Large intestine (tissue), 12 donors: ENCODE results near the gene CREM. TPM values are rescaled to one million over a fixed set of nuclear protein-coding genes. Genes with fewer than 3 reads are reported as not detected.
"Not testable (repeated sequence)": the region's sequence is repeated elsewhere in the genome, so short reads cannot be mapped to it uniquely, and the experiment has no call there.

Experiments used
- DNase-seq, 2 donors: peaks; one replicate each; pipeline versions ENCODE4 v3.0.0 to v3.0.0-alpha.2; 2013
- H3K27ac ChIP-seq: one replicate; pipeline ENCODE4 v1.5.1; 2013; ENCODE audit warnings: low read length
- H3K27me3 ChIP-seq: 2 replicates; pipeline ENCODE4 v1.6.1; 2013; ENCODE audit warnings: low read length; ENCODE audit not compliant: control insufficient read depth, insufficient read depth
- H3K36me3 ChIP-seq: 2 replicates; pipeline ENCODE4 v1.6.1; 2013; ENCODE audit warnings: low read length; ENCODE audit not compliant: control insufficient read depth, insufficient read depth
- H3K4me1 ChIP-seq: one replicate; pipeline ENCODE4 v1.6.1; 2013; ENCODE audit warnings: low read length; ENCODE audit not compliant: control insufficient read depth, insufficient read depth
- H3K4me3 ChIP-seq: one replicate; pipeline ENCODE4 v1.5.1; 2013; ENCODE audit warnings: low read length
- H3K9me3 ChIP-seq: one replicate; pipeline ENCODE4 v1.6.1; 2013; ENCODE audit warnings: mild to moderate bottlenecking, low read depth, low read length, moderate library complexity; ENCODE audit not compliant: control insufficient read depth
- WGBS: methylation state at CpG from one replicate; pipeline ENCODE4 v1.1.5; 2013; ENCODE audit warnings: low lambda C conversion rate; ENCODE audit not compliant: insufficient coverage; 5-methylcytosine and 5-hydroxymethylcytosine counted together
- long read RNA-seq, 11 donors: transcript quantifications; one replicate each; lab custom pipeline, GENCODE V29; 2026
- polyA plus RNA-seq: library from polyadenylated mRNA; unstranded; fragments of 120-200 nt; gene quantifications from one replicate; pipeline ENCODE4 v1.2.1, GENCODE V29; 2013

Gene CREM
- polyA plus RNA-seq = 24.2 TPM
- long read RNA-seq, donor 1, partial matches to known transcripts = 0 of 1 reads
- long read RNA-seq, donor 1, other reads (novel, unspliced or antisense) = 0 of 1 reads
- long read RNA-seq, donor 2, transcript CREM-211 (4 exons, 1,207 nt) = major isoform, 7 of 16 reads
- long read RNA-seq, donor 2, partial matches to known transcripts = 0 of 16 reads
- long read RNA-seq, donor 2, other reads (novel, unspliced or antisense) = 0 of 16 reads
- long read RNA-seq, donor 3 = 0 reads
- long read RNA-seq, donor 4 = 0 reads
- long read RNA-seq, donor 5, partial matches to known transcripts = 0 of 3 reads
- long read RNA-seq, donor 5, other reads (novel, unspliced or antisense) = 0 of 3 reads
- long read RNA-seq, donor 6, partial matches to known transcripts = 0 of 5 reads
- long read RNA-seq, donor 6, other reads (novel, unspliced or antisense) = 0 of 5 reads
- long read RNA-seq, donor 7, partial matches to known transcripts = 0 of 8 reads
- long read RNA-seq, donor 7, other reads (novel, unspliced or antisense) = 0 of 8 reads
- long read RNA-seq, donor 8, partial matches to known transcripts = 0 of 20 reads
- long read RNA-seq, donor 8, other reads (novel, unspliced or antisense) = 0 of 20 reads
- long read RNA-seq, donor 9, transcript CREM-211 (4 exons, 1,207 nt) = major isoform, 6 of 14 reads
- long read RNA-seq, donor 9, partial matches to known transcripts = 0 of 14 reads
- long read RNA-seq, donor 9, other reads (novel, unspliced or antisense) = 0 of 14 reads
- long read RNA-seq, donor 10, transcript CREM-211 (4 exons, 1,207 nt) = major isoform, 5 of 14 reads
- long read RNA-seq, donor 10, partial matches to known transcripts = 0 of 14 reads
- long read RNA-seq, donor 10, other reads (novel, unspliced or antisense) = 0 of 14 reads
- long read RNA-seq, donor 11, partial matches to known transcripts = 0 of 3 reads
- long read RNA-seq, donor 11, other reads (novel, unspliced or antisense) = 0 of 3 reads

DNA sequence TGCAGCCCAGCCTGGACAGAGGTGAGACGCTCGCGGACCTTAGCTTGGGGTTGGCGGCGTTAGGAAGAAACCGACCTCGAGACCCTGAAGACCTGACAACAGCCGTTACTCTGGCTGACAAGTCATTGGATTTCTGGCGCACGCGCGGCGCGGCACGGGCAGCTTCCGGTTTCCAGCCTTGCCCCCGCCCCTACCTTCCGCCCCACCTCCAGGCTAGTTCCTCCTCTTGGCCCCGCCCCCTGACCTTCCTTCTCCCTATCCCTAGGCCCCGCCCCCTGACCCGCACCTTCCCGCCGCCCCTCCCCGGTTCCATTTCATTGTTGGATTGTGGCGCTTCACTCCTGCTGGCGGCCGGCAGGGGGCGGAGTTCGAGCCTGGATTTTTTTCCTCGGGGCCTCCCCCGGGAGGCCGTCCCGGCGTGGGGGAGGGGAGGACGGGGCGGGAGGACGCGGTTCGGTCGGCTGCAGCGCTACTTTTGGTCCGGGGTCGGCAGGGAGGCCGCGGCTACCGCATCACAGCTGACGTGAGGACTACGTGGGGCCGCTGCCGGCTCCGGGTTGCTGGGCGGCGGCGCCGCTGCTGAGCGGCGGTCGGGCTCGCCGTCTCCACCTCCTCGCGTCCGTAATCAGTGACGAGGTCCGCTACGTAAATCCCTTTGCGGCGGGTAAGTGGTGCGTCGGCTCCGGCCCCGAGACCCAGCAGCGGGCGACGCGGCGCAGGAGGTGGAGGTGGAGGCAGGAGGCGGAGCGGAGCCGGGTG is at the start of gene CREM:
CREM (plus strand) TSS at position 317 of the 759 bp plus-strand sequence. CDS start 10,990 bp downstream, outside the sequence.
- DNase-seq = peak; percentile 96
- Histone ChIP-seq H3K4me1 (peaks cover 3% of the 10 kb centered on the region), H3K9me3 (no peaks in the 10 kb centered on the region), H3K36me3 (no peaks in the 10 kb centered on the region), H3K27me3 (no peaks in the 10 kb centered on the region), H3K4me3 (peak within 1 kb of the TSS; percentile 93), H3K27ac (peak within 1 kb of the TSS; percentile 99)
- no CpG with 5 or more reads among the region's 80 CpGs for WGBS

DNA sequence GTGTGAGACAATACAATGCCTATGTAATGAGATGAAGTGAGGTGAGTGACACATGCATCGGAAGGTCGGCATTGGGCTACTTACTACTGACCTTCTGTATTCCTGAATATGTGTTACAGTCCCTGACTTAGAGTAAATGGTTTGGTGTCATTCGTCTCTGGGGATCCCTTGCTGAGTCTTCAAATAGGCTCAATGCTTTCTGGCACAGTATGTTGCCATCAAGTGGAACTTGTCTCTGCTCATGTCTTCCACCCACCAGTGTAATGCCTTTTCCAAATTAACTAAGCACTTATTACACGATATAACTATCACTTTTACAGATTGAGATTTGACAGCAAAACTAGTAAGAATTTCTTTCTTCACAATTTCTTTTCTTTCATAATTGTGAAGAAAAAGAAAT is 47.4 kb upstream of the CREM start:
- H3K9me3 ChIP-seq = peaks cover 11% of the 10 kb centered on the region
- peaks cover 8% of the 10 kb centered on the region for H3K36me3 ChIP-seq
- 100% methylated on average over 1 of the region's 4 CpGs for WGBS
- no peak for DNase-seq
- H3K27me3 ChIP-seq = no peaks in the 10 kb centered on the region
- no peak overlapping the region for H3K27ac ChIP-seq
- no peaks in the 10 kb centered on the region for H3K4me1 ChIP-seq
- no peak overlapping the region for H3K4me3 ChIP-seq

DNA sequence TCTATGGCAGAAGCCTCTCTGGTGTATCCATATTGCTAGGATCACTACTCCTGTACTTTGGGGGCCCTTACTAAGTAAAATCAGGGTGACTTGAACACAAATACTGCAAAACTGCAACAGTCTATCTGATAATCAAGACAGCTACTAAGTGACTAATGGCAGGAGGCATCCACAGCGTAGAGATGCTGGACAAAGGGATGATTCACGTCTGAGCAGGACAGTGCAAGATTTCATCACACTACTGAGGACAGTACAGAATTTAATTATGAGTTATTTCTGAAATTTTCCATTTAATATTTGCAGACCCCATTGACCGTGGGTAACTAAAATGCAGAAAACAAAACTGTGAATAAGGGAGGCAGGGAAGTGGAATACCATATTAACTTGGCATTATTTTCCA is 46.9 kb upstream of the CREM start:
- no peak for DNase-seq
- WGBS = 100% methylated on average over 1 of the region's 3 CpGs

DNA sequence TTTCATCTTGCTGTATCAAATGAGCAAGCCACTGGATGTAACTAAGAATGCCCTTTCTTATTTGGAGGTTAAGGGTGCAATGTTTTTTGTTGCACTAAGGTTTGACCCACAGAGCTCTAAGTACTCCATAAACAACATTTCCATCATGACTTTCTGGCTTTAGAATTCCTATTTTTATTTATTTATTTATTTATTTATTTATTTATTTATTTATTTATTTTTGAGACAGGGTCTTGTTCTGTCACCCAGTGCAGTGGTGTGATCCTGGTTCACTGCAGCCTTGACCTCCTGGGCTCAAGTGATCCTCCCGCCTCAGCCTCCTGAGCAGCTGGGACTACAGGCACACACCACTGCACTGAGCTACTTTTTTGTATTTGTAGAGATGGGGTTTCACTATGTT is 46.4 kb upstream of the CREM start:
- DNase-seq, H3K27ac ChIP-seq, H3K27me3 ChIP-seq, H3K4me3 ChIP-seq, H3K36me3 ChIP-seq, H3K4me1 ChIP-seq: not testable (repeated sequence)
- no CpG with 5 or more reads among the region's 1 CpG for WGBS
- H3K9me3 ChIP-seq = peaks cover 11% of the 10 kb centered on the region

More for the DNA sequence above, 46.9 kb upstream of the CREM start:
- H3K4me1 ChIP-seq = no peaks in the 10 kb centered on the region
- peaks cover 11% of the 10 kb centered on the region for H3K9me3 ChIP-seq
- H3K27me3 ChIP-seq = no peaks in the 10 kb centered on the region
- no peak overlapping the region for H3K4me3 ChIP-seq
- H3K36me3 ChIP-seq = peaks cover 8% of the 10 kb centered on the region
- H3K27ac ChIP-seq = no peak overlapping the region

DNA sequence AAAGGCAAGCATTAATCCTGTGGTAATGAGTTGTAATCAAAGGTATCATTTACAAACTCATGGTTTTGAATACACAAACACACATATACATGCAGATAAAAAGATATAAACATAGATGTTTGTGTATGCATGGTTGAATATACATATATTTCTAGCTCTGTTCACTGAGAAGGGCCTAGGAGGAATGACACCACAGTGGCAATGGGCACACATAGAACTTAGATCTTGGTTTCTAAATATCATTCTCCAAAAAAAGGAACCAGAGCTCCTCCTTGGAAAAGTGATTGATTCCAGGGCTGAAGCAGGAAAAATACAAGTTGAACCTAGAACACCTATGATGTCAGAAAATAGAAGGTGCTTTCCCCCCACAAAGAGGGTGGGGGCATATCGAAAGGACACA is 43.4 kb upstream of the CREM start:
- Histone ChIP-seq H3K9me3 (peaks cover 11% of the 10 kb centered on the region), H3K27ac (no peak overlapping the region), H3K27me3 (no peaks in the 10 kb centered on the region), H3K4me3 (no peak overlapping the region), H3K36me3 (peaks cover 8% of the 10 kb centered on the region), H3K4me1 (no peaks in the 10 kb centered on the region)
- no CpG with 5 or more reads among the region's 1 CpG for WGBS
- DNase-seq = no peak

DNA sequence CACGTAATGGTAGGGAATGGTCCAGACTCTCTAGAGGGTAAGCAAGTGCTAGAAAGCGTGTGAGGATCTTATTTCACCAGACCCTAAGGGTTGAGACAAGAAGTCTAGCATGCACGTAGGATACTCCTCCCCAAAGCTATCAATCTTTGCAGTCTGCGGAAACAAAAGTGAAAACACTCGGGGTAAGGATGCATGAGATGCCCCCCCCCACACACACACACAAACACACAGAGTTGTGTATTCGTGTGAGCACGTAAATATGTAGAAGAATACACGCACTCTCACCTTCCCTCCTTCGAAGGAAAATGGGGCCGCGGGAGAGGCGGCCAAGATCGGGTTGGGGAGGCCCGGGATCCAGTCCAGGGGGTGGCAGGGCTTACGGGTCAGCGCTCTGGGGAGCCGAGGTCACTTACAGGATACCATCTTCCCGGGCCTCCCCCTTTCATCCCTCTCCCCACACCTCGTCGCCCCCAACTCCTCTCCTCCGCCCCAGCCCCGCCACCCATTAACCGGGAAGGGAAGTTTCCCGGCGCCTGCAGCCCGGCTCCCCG is 37.0 kb upstream of the CREM start:
- peak in 1 of 2 donors; percentile 55 for DNase-seq
- Histone ChIP-seq H3K27ac (peak overlapping the region; percentile 92), H3K27me3 (no peaks in the 10 kb centered on the region), H3K4me3 (peak overlapping the region; percentile 88), H3K36me3 (peaks cover 3% of the 10 kb centered on the region), H3K9me3 (no peaks in the 10 kb centered on the region), H3K4me1 (peaks cover 3% of the 10 kb centered on the region)
- no CpG with 5 or more reads among the region's 27 CpGs for WGBS

DNA sequence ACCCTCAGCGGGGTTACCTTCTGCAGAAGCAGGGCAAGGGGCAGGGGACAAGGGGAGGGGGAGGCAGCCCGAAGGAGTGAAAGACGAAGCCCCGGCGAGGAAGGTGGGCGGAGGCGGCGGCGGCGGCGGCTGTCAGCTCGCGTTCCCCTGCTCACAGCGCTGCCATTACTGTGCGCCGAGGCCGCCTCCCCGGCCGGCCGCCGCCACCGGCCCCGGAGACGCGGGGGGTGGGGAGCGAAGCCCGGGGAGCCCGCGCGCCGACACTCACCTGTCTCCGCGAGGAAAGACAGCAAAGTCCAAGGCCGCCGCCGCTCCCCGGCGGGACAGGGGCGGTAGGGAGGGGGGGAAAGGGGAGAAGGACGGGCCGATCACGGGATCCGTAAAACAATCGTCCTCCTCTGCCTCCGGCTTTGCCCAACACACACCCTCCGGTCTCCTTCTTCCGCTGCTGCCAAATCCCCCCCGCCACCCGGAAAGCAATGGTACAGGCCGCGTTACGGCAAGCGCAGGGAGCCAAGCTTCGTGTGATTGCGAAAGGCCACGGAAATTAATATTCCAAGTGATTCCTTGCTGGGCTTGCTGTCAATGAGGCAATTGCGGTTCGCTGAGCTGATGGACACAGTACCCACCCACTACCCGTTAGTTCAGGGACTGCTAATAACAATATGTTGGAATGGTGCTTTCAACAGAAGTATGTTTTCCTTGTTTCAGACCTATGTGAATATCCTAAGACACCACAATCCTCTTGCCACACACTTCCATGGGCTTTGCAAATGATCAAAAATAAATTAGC is 36.3 kb upstream of the CREM start, which contains the start of gene CUL2:
CUL2 (minus strand) TSS at position 180 of the 793 bp plus-strand sequence. CDS start 19,024 bp downstream, outside the sequence.
- H3K27me3 ChIP-seq = no peaks in the 10 kb centered on the region
- DNase-seq = peak; percentile 92 to 98
- peak within 1 kb of the TSS; percentile 88 for H3K4me3 ChIP-seq
- peak within 1 kb of the TSS; percentile 92 for H3K27ac ChIP-seq
- no CpG with 5 or more reads among the region's 59 CpGs for WGBS
- H3K4me1 ChIP-seq = peaks cover 3% of the 10 kb centered on the region
- no peaks in the 10 kb centered on the region for H3K9me3 ChIP-seq
- H3K36me3 ChIP-seq = peaks cover 3% of the 10 kb centered on the region

DNA sequence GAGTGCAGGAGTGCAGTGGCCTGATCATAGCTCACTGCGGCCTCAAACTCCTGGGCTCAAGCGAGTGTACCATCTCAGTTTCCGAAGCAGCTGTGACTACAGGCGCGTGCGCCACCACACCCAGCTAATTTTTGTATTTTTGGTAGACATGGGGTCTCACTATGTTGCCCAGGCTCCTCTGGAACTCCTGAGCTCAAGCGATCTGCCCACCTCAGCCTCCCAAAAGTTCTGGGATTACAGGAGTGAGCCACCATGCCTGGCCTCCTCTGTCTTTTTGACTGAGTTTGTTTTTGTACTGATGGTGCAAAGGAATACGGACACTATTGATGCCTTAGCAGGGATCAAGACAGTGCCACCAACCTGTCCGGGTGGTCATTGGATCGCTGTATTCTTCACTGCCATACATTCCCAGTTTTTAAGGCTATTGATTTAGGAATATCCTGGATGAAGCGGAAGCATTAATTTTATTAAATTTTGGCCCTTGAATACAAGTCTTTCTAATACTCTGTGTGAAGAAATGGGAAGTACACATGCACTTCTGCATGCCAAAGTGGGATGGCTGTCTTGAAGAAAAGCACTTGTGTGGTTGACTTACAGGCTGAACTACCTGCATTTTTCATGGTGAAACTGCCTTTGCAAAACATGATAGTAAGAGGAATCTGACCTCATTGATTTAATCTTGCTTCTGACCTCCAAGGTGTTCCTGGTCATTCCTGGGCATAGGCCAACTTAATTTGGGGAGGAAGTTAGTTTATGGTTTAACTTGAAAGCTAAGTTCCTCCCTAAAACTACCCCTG is 34.5 kb upstream of the CREM start:
- WGBS = no CpG with 5 or more reads among the region's 11 CpGs
- no peak overlapping the region for H3K4me3 ChIP-seq
- H3K36me3 ChIP-seq = peaks cover 3% of the 10 kb centered on the region
- peaks cover 3% of the 10 kb centered on the region for H3K4me1 ChIP-seq
- DNase-seq = no peak
- no peaks in the 10 kb centered on the region for H3K9me3 ChIP-seq
- H3K27me3 ChIP-seq = peaks cover 5% of the 10 kb centered on the region
- no peak overlapping the region for H3K27ac ChIP-seq
